ENCODE data around the gene RHBDD1. TPM values are rescaled to one million over a fixed set of nuclear protein-coding genes. Genes with fewer than 3 reads are reported as not detected.

RHBDD1 gene
- total RNA-seq, 2 donors from 2014 or later = 10.2 to 17.3 TPM

- Histone ChIP-seq H3K4me1 (ENCODE audit: control insufficient read depth in 1 of 2, low read depth in 2 of 2) (peaks cover 4 to 16% of the 10 kb centered on the region in 2 donors), H3K4me3 (no peak overlapping the region), H3K36me3 (no peaks in the 10 kb centered on the region), H3K27me3 (replicated peaks; ENCODE audit: insufficient read depth) (no peaks in the 10 kb centered on the region), H3K27ac (no peak overlapping the region), H3K9me3 (no peaks in the 10 kb centered on the region)
- ATAC-seq (ENCODE audit: insufficient number of reproducible peaks, low FRiP score, low read depth) = no peak
- DNase-seq (ENCODE audit: low spot score) = no peak
- TF ChIP-seq CTCF (IDR thresholded peaks at IDR 0.05) = no peak
Observed at GRCh38 chr2:226904592-226904991, 68.7 kb downstream of the RHBDD1 start.

- ATAC-seq (ENCODE audit: insufficient number of reproducible peaks, low FRiP score, low read depth) = no peak
- peaks cover 4 to 20% of the 10 kb centered on the region in 2 donors for H3K4me1 ChIP-seq (ENCODE audit: control insufficient read depth in 1 of 2, low read depth in 2 of 2)
- H3K9me3 ChIP-seq = no peaks in the 10 kb centered on the region
- H3K36me3 ChIP-seq = no peaks in the 10 kb centered on the region
- no peak overlapping the region for H3K27ac ChIP-seq
- no peak overlapping the region for H3K4me3 ChIP-seq
- no peak for DNase-seq (ENCODE audit: low spot score)
- H3K27me3 ChIP-seq (replicated peaks; ENCODE audit: insufficient read depth) = no peaks in the 10 kb centered on the region
- no peak for TF ChIP-seq CTCF (IDR thresholded peaks at IDR 0.05)
Observed at GRCh38 chr2:226905718-226906117, 69.9 kb downstream of the RHBDD1 start.

- H3K27me3 ChIP-seq (replicated peaks; ENCODE audit: insufficient read depth) = no peaks in the 10 kb centered on the region
- TF ChIP-seq CTCF (IDR thresholded peaks at IDR 0.05) = no peak
- ATAC-seq (ENCODE audit: insufficient number of reproducible peaks, low FRiP score, low read depth) (no peak), DNase-seq (ENCODE audit: low spot score) (no peak)
- H3K36me3 ChIP-seq = no peaks in the 10 kb centered on the region
- no peak overlapping the region for H3K27ac ChIP-seq
- peaks cover 4 to 20% of the 10 kb centered on the region in 2 donors for H3K4me1 ChIP-seq (ENCODE audit: control insufficient read depth in 1 of 2, low read depth in 2 of 2)
- no peak overlapping the region for H3K4me3 ChIP-seq
- H3K9me3 ChIP-seq = no peaks in the 10 kb centered on the region
Observed at GRCh38 chr2:226906163-226906693, 70.4 kb downstream of the RHBDD1 start.

GRCh38 chr2:226909126-226909525, 73.3 kb downstream of the RHBDD1 start:
- no peak overlapping the region for H3K4me3 ChIP-seq
- peaks cover 4 to 20% of the 10 kb centered on the region in 2 donors for H3K4me1 ChIP-seq (ENCODE audit: control insufficient read depth in 1 of 2, low read depth in 2 of 2)
- no peak overlapping the region for H3K27ac ChIP-seq
- TF ChIP-seq CTCF (IDR thresholded peaks at IDR 0.05) = no peak
- DNase-seq (ENCODE audit: low spot score) (no peak), ATAC-seq (ENCODE audit: insufficient number of reproducible peaks, low FRiP score, low read depth) (no peak)
- no peaks in the 10 kb centered on the region for H3K9me3 ChIP-seq
- no peaks in the 10 kb centered on the region for H3K36me3 ChIP-seq
- H3K27me3 ChIP-seq (replicated peaks; ENCODE audit: insufficient read depth) = no peaks in the 10 kb centered on the region

GRCh38 chr2:226909836-226910235, 74.0 kb downstream of the RHBDD1 start:
- no peak for TF ChIP-seq CTCF (IDR thresholded peaks at IDR 0.05)
- H3K4me3 ChIP-seq = no peak overlapping the region
- H3K36me3 ChIP-seq = no peaks in the 10 kb centered on the region
- DNase-seq (ENCODE audit: low spot score) (no peak), ATAC-seq (ENCODE audit: insufficient number of reproducible peaks, low FRiP score, low read depth) (no peak)
- H3K27ac ChIP-seq = no peak overlapping the region
- peaks cover 4 to 20% of the 10 kb centered on the region in 2 donors for H3K4me1 ChIP-seq (ENCODE audit: control insufficient read depth in 1 of 2, low read depth in 2 of 2)
- H3K27me3 ChIP-seq (replicated peaks; ENCODE audit: insufficient read depth) = no peaks in the 10 kb centered on the region
- no peaks in the 10 kb centered on the region for H3K9me3 ChIP-seq
